MM.1S (cell line): ENCODE measurements around the gene ARMC3.
"Not testable (repeated sequence)": the region's sequence is repeated elsewhere in the genome, so short reads cannot be mapped to it uniquely, and the experiment has no call there.

ENCODE experiments used
- DNase-seq: peaks from one replicate; pipeline ENCODE4 v3.0.0-alpha.2; 2015
- H2AFZ ChIP-seq: fragments of 300-600 bp; sonication (generic); 2 replicates; pipeline ENCODE4 v1.6.0; 2016; ENCODE audit warnings: antibody characterized with exemption, low read length
- H3F3A ChIP-seq: fragments of 300-600 bp; sonication (generic); 2 replicates; pipeline ENCODE4 v1.6.1; 2016; ENCODE audit warnings: mild to moderate bottlenecking, antibody characterized with exemption, low read length, moderate library complexity, mixed read lengths; ENCODE audit not compliant: insufficient read depth
- H3K27ac ChIP-seq: fragments of 300-600 bp; sonication (generic); 2 replicates; pipeline ENCODE4 v1.5.1; 2016; ENCODE audit warnings: mild to moderate bottlenecking, low read length
- H3K27me3 ChIP-seq: fragments of 300-600 bp; sonication (generic); replicated peaks from 2 replicates; pipeline ENCODE4 v1.6.0; 2016; ENCODE audit warnings: low read length; ENCODE audit not compliant: insufficient read depth
- H3K36me3 ChIP-seq: fragments of 300-600 bp; sonication (generic); replicated peaks from 2 replicates; pipeline ENCODE4 v1.6.1; 2016; ENCODE audit warnings: mild to moderate bottlenecking, low read length, mixed read lengths; ENCODE audit not compliant: insufficient read depth
- H3K4me1 ChIP-seq: fragments of 300-600 bp; sonication (generic); 2 replicates; pipeline ENCODE4 v1.6.1; 2016; ENCODE audit warnings: low read length, mixed read lengths
- H3K4me2 ChIP-seq: fragments of 300-600 bp; sonication (generic); 2 replicates; pipeline ENCODE4 v1.6.0; 2016; ENCODE audit warnings: low read depth, low read length
- H3K4me3 ChIP-seq: fragments of 300-600 bp; sonication (generic); 2 replicates; pipeline ENCODE4 v1.5.1; 2016; ENCODE audit warnings: low read length, mixed read lengths
- H3K79me2 ChIP-seq: fragments of 300-600 bp; sonication (generic); 2 replicates; pipeline ENCODE4 v1.6.1; 2016; ENCODE audit warnings: mixed run types, low read length, mixed read lengths
- H3K9ac ChIP-seq: fragments of 300-600 bp; sonication (generic); 2 replicates; pipeline ENCODE4 v1.6.1; 2016; ENCODE audit warnings: low read length, mixed read lengths
- H3K9me2 ChIP-seq: fragments of 300-600 bp; sonication (generic); replicated peaks from 2 replicates; pipeline ENCODE4 v1.6.1; 2016; ENCODE audit warnings: mild to moderate bottlenecking, low read length, mixed read lengths; ENCODE audit not compliant: insufficient read depth
- H3K9me3 ChIP-seq: fragments of 300-600 bp; sonication (generic); replicated peaks from 2 replicates; pipeline ENCODE4 v1.6.1; 2016; ENCODE audit warnings: mild to moderate bottlenecking, low read length, mixed read lengths; ENCODE audit not compliant: insufficient read depth
- H4K20me1 ChIP-seq: fragments of 300-600 bp; sonication (generic); 2 replicates; pipeline ENCODE4 v1.6.1; 2016; ENCODE audit warnings: mild to moderate bottlenecking, low read length, moderate library complexity, mixed read lengths; ENCODE audit not compliant: insufficient read depth
- CTCF ChIP-seq: fragments of 300-600 bp; sonication (generic); IDR thresholded peaks from 2 replicates; pipeline ENCODE4 v1.5.1; 2016; ENCODE audit warnings: antibody characterized with exemption, low read length, mixed read lengths
- EZH2 ChIP-seq: fragments of 300-600 bp; sonication (generic); optimal IDR thresholded peaks from 2 replicates; pipeline ENCODE3; 2017; ENCODE audit warnings: low read depth, mild to moderate bottlenecking, antibody characterized with exemption, low read length, mixed read lengths
- EZH2phosphoT487 ChIP-seq: fragments of 300-600 bp; sonication (generic); IDR thresholded peaks from 2 replicates; pipeline ENCODE4 v1.6.1; 2018; ENCODE audit warnings: antibody characterized with exemption, low read length

Gene ARMC3

GRCh38 chr10:22927166-22927565 lies 687 bp upstream of the ARMC3 start:
- TF ChIP-seq EZH2phosphoT487 (no peak), CTCF (no peak), EZH2 (no peak)
- Histone ChIP-seq H3K9ac (peak overlapping the region; percentile 44; the same call in 1 of the 2 replicates), H2AFZ (peak overlapping the region; percentile 79), H3K4me3 (peak overlapping the region; percentile 62; the same call in 1 of the 2 replicates), H3K27ac (no peak overlapping the region), H3K79me2 (no peaks in the 10 kb centered on the region), H3K36me3 (no peaks in the 10 kb centered on the region), H3K4me1 (no peaks in the 10 kb centered on the region), H4K20me1 (no peaks in the 10 kb centered on the region), H3K27me3 (no peaks in the 10 kb centered on the region), H3K9me2 (no peaks in the 10 kb centered on the region), H3F3A (no peaks in the 10 kb centered on the region), H3K9me3 (no peaks in the 10 kb centered on the region), H3K4me2 (peak overlapping the region; percentile 73)
- no peak for DNase-seq

GRCh38 chr10:22929053-22929452 lies 1.2 kb downstream of the ARMC3 start:
- H3K79me2 ChIP-seq, H4K20me1 ChIP-seq, H2AFZ ChIP-seq, H3K4me3 ChIP-seq, H3K9me2 ChIP-seq, DNase-seq, H3K4me1 ChIP-seq, H3K4me2 ChIP-seq, H3K36me3 ChIP-seq, H3K9me3 ChIP-seq, H3K27me3 ChIP-seq, H3F3A ChIP-seq, H3K27ac ChIP-seq, H3K9ac ChIP-seq: not testable (repeated sequence)

GRCh38 chr10:22931948-22932347 lies 4.1 kb downstream of the ARMC3 start:
- DNase-seq: no peak
- Histone ChIP-seq H3K27ac (no peak overlapping the region), H3K36me3 (no peaks in the 10 kb centered on the region), H3K9me2 (no peaks in the 10 kb centered on the region), H3F3A (no peaks in the 10 kb centered on the region), H3K4me2 (no peak overlapping the region), H3K27me3 (no peaks in the 10 kb centered on the region), H3K9ac (no peak overlapping the region), H3K4me3 (no peak overlapping the region), H3K4me1 (no peaks in the 10 kb centered on the region), H3K79me2 (no peaks in the 10 kb centered on the region), H2AFZ (no peak overlapping the region), H4K20me1 (no peaks in the 10 kb centered on the region), H3K9me3 (no peaks in the 10 kb centered on the region)
- TF ChIP-seq EZH2 (no peak), CTCF (no peak), EZH2phosphoT487 (no peak)

GRCh38 chr10:22932626-22933370 lies 4.9 kb downstream of the ARMC3 start:
- H3K79me2 ChIP-seq: no peaks in the 10 kb centered on the region
- no peak overlapping the region for H2AFZ ChIP-seq
- H3K36me3 ChIP-seq: no peaks in the 10 kb centered on the region
- H3K27me3 ChIP-seq: no peaks in the 10 kb centered on the region
- H3K4me1 ChIP-seq: no peaks in the 10 kb centered on the region
- no peak for TF ChIP-seq EZH2phosphoT487
- TF ChIP-seq CTCF: no peak
- TF ChIP-seq EZH2: no peak
- no peak overlapping the region for H3K4me2 ChIP-seq
- H4K20me1 ChIP-seq: no peaks in the 10 kb centered on the region
- H3K4me3 ChIP-seq: no peak overlapping the region
- no peaks in the 10 kb centered on the region for H3K9me2 ChIP-seq
- H3F3A ChIP-seq: no peaks in the 10 kb centered on the region
- no peak for DNase-seq
- no peak overlapping the region for H3K9ac ChIP-seq
- H3K27ac ChIP-seq: no peak overlapping the region
- no peaks in the 10 kb centered on the region for H3K9me3 ChIP-seq
